Measurements from ENCODE around the gene ZNF382. TPM values are rescaled to one million over a fixed set of nuclear protein-coding genes. Genes with fewer than 3 reads are reported as not detected.

ZNF382 gene
- total RNA-seq, result 1 to 10 TPM in 2 of 4 donors, under 1 TPM in 1, not detected in 1; 0.40 to 2.5 (median 2.0) TPM

GRCh38 chr19:36605101-36605876, at the start of gene ZNF382:
TSS of gene ZNF382 (plus strand) at chr19:36605313. CDS start at chr19:36609915, 4,602 bp downstream.
- H3K4me3 ChIP-seq, result peak within 1 kb of the TSS; percentile 43 to 58 (median 48)
- WGBS, 2 donors (ENCODE audit: low coverage in 1 of 2), result 28% methylated on average over 70 of the region's 73 CpGs; no CpG with 5 or more reads in 1 of the 2 donors
- H3K27me3 ChIP-seq, result no peaks in the 10 kb centered on the region
- H3K9me3 ChIP-seq, result peaks cover 0 to 9% of the 10 kb centered on the region in 2 donors
- peak within 1 kb of the TSS; percentile 77 to 80 (median 78) for H3K27ac ChIP-seq
- intact Hi-C loops (cut with DNase I; ENCODE audit: low total_unique reads), result no loop called here
- in situ Hi-C loops (cut with MboI; ENCODE audit: low pct_ligation_motif_present in 1 of 4, low pct_unique_long_range_greater_than_20kb in 1 of 4, low sequenced_read_pairs in 3 of 4), result no loop called here
- DNase-seq, result peak; percentile 57
- TF ChIP-seq POLR2A (IDR thresholded peaks at IDR 0.05) (peak; percentile 32), POLR2AphosphoS5 (IDR thresholded peaks at IDR 0.05) (peak in 2 of 3 donors; percentile 41 to 49), EP300 (IDR thresholded peaks at IDR 0.05; ENCODE audit: low read depth) (no peak)
- TF ChIP-seq, protein P1, sequence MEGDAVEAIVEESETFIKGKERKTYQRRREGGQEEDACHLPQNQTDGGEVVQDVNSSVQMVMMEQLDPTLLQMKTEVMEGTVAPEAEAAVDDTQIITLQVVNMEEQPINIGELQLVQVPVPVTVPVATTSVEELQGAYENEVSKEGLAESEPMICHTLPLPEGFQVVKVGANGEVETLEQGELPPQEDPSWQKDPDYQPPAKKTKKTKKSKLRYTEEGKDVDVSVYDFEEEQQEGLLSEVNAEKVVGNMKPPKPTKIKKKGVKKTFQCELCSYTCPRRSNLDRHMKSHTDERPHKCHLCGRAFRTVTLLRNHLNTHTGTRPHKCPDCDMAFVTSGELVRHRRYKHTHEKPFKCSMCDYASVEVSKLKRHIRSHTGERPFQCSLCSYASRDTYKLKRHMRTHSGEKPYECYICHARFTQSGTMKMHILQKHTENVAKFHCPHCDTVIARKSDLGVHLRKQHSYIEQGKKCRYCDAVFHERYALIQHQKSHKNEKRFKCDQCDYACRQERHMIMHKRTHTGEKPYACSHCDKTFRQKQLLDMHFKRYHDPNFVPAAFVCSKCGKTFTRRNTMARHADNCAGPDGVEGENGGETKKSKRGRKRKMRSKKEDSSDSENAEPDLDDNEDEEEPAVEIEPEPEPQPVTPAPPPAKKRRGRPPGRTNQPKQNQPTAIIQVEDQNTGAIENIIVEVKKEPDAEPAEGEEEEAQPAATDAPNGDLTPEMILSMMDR (IDR thresholded peaks at IDR 0.05), result no peak
- no peaks in the 10 kb centered on the region for H3K36me3 ChIP-seq
- H3K4me1 ChIP-seq, result peaks cover 0 to 9% (median 3%) of the 10 kb centered on the region in 4 donors

DNA sequence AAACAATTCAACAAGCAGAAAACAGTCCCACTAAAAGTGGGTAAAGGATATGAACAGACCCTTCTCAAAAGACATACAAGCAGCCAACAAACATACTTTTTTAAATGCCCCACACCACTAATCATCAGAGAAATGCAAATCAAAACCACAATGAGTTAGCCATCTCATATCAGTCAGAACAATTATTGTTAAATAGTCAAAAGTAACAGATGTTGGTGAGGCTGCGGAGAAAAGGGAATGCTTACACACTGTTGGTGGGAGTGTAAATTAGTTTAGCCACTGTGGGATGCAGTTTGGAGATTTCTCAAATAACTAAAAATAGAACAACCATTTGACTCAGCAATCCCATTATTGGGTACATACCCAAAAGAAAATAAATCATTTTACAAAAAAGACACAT, 40.7 kb upstream of the ZNF382 start:
- 100% methylated on average over 1 of the region's 1 CpG; no CpG with 5 or more reads in 1 of the 2 donors for WGBS, 2 donors (ENCODE audit: low coverage in 1 of 2)
- Histone ChIP-seq H3K27me3 (no peaks in the 10 kb centered on the region), H3K27ac (no peak overlapping the region), H3K9me3 (peaks cover 93 to 97% of the 10 kb centered on the region in 2 donors), H3K4me1 (no peaks in the 10 kb centered on the region), H3K36me3 (peaks cover 0 to 81% (median 32%) of the 10 kb centered on the region in 4 donors), H3K4me3 (no peak overlapping the region)
- in situ Hi-C loops (cut with MboI; ENCODE audit: low pct_ligation_motif_present in 1 of 4, low pct_unique_long_range_greater_than_20kb in 1 of 4, low sequenced_read_pairs in 3 of 4), result no loop called here
- no peak for DNase-seq
- intact Hi-C loops (cut with DNase I; ENCODE audit: low total_unique reads), result no loop called here
- TF ChIP-seq POLR2A (IDR thresholded peaks at IDR 0.05) (no peak), POLR2AphosphoS5 (IDR thresholded peaks at IDR 0.05) (no peak), EP300 (IDR thresholded peaks at IDR 0.05; ENCODE audit: low read depth) (no peak)
- TF ChIP-seq, protein P1 (IDR thresholded peaks at IDR 0.05), result no peak

GRCh38 chr19:36572593-36573019, 32.5 kb upstream of the ZNF382 start:
- H3K4me3 ChIP-seq, result peak overlapping the region; percentile 59 to 94 (median 88)
- in situ Hi-C loops (cut with MboI; ENCODE audit: low pct_ligation_motif_present in 1 of 4, low pct_unique_long_range_greater_than_20kb in 1 of 4, low sequenced_read_pairs in 3 of 4), result no loop called here
- TF ChIP-seq, protein P1 (IDR thresholded peaks at IDR 0.05), result no peak
- no peaks in the 10 kb centered on the region for H3K27me3 ChIP-seq
- H3K4me1 ChIP-seq, result peaks cover 0 to 18% (median 14%) of the 10 kb centered on the region in 4 donors
- H3K27ac ChIP-seq, result peak overlapping the region; percentile 80 to 86 (median 84)
- intact Hi-C loops (cut with DNase I; ENCODE audit: low total_unique reads), result no loop called here
- no peak for DNase-seq
- whole genome bisulfite sequencing, 2 donors (ENCODE audit: low coverage in 1 of 2), result 0 to 3% methylated on average over 1 to 11 of the region's 11 CpGs
- H3K9me3 ChIP-seq, result peaks cover 21 to 25% of the 10 kb centered on the region in 2 donors
- H3K36me3 ChIP-seq, result peaks cover 0 to 47% (median 12%) of the 10 kb centered on the region in 4 donors

DNA sequence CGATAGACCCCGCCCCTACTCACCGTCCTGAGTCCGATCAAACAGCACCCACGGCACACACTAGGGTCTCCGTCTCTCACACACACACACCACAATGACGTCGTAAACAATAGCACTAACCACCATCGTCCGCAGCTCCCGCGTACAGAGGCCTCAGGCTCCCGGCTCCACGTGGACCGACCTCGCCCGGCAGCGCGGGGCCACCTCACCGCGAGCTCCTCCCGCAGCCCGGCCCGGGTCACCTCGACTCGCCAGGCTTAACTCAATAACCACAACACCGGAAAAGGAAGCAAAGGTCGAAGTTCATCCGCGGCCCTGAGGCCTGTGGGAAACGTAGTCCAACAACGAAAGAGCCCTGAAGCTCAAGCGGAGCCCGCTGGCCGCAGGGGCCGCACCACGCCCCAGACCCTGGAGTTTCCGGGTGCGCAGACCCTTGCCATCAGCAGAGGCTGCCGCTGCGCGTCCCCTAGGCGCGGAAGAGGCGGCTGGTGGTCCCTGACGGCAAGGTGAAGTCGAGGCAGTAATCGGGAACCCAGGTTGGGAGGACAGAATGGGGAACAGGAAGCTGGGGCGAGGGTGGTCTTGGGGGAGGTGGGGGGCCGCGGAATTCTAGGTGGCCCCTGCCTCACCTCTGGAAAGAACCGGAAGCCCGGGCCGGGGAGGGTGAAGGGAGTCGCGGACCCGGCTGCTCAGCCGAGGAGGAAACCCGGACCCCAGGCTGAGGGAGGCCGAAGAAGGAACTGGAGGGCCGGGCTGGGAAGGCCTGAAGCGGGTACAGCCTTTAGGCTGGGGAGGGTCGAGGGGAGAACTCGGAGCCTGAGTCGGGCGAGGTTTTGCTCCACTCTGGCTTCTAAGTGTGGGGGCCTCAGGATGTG, 31.9 kb upstream of the ZNF382 start, which contains the start of gene ZNF529:
Gene ZNF529, minus strand, starts transcription at position 273 of the 875 bp plus-strand sequence. CDS start 946 bp downstream, outside the sequence.
- Histone ChIP-seq H3K4me3 (peak within 1 kb of the TSS; percentile 59 to 94 (median 88)), H3K27ac (peak within 1 kb of the TSS; percentile 80 to 86 (median 84)), H3K4me1 (peaks cover 0 to 18% (median 14%) of the 10 kb centered on the region in 4 donors), H3K9me3 (peaks cover 14 to 19% of the 10 kb centered on the region in 2 donors), H3K36me3 (peaks cover 0 to 43% (median 12%) of the 10 kb centered on the region in 4 donors), H3K27me3 (no peaks in the 10 kb centered on the region)
- intact Hi-C loops (cut with DNase I; ENCODE audit: low total_unique reads), result no loop called here
- in situ Hi-C loops (cut with MboI; ENCODE audit: low pct_ligation_motif_present in 1 of 4, low pct_unique_long_range_greater_than_20kb in 1 of 4, low sequenced_read_pairs in 3 of 4), result no loop called here
- peak; percentile 90 for DNase-seq
- TF ChIP-seq POLR2A (IDR thresholded peaks at IDR 0.05) (peak; percentile 72), POLR2AphosphoS5 (IDR thresholded peaks at IDR 0.05) (peak; percentile 78 to 85 (median 81))
- TF ChIP-seq, protein P1 (IDR thresholded peaks at IDR 0.05), result no peak
- 1% methylated on average over 60 of the region's 66 CpGs; no CpG with 5 or more reads in 1 of the 2 donors for WGBS, 2 donors (ENCODE audit: low coverage in 1 of 2)

All from transverse colon (tissue), 4 donors.